ENCODE data around the gene UTP15.

The UTP15 gene

DNA sequence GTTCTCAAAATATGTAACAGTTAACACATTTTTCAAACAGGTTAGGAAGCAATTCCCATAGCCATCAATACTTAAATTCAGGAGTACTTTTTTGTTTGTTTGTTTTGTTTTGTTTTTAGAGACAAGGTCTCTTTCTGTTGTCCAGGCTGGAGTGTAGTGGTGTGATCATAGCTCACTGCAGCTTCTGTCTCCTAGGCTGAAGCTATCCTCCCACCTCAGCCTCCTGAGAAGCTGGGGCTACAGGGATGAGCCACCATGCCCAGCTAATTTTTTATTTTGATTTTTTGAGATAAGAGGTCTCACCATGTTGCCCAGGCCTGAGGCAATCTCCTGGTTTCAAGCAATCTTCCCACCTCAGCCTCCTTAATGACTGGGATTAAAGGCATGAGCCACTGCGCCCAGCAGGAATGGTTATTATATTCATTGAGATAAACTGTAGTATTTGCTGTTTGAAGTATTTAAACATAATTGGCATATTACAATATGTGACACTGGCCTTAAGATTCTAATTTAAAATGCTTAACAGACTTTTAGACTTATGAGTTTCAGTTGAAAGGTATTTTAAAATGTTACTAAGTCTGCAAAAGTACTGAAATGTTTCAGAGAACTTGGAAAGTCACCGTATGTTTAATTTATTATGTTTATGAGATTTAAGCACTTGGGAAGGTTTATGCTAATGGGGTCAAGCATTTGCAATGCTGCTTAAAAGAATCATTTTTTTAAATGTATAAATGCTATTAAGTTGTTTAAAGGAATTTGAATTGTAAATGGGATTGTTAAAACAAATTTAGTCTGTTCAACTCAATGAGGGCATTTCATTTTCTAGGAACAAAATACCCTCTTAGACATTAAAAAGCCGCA lies 17.0 kb downstream of the UTP15 start:
- no peak for DNase-seq

GRCh38 chr5:73587923-73588322 lies 22.4 kb downstream of the UTP15 start:
- no peak for DNase-seq

- DNase-seq, result peak; percentile 76
Measured at GRCh38 chr5:73591102-73591695, 25.7 kb downstream of the UTP15 start.

GRCh38 chr5:73591698-73592501 lies 26.4 kb downstream of the UTP15 start:
- no peak for DNase-seq

DNA sequence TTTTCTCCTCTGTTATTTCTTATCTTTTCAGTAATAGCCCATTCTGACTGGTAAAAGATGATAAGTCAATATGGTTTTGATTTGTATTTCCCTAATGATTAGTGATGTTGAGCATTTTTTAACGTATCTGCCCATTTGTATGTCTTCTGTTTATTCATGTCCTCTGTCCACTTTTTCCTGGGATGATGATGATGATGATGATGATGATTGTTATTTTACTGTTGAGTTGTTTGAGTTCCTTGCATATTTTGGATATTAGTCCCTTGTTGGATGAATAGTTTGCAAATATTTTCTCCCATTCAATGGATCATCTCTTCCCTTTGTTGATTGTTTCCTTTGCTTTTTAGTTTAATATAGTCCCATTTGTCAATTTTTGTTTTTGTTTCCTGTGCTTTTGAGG lies 27.0 kb downstream of the UTP15 start:
- DNase-seq, result no peak

GRCh38 chr5:73596705-73597328 lies 31.3 kb downstream of the UTP15 start:
- no peak for DNase-seq

GRCh38 chr5:73599380-73599779 lies 33.8 kb downstream of the UTP15 start:
- no peak for DNase-seq

DNA sequence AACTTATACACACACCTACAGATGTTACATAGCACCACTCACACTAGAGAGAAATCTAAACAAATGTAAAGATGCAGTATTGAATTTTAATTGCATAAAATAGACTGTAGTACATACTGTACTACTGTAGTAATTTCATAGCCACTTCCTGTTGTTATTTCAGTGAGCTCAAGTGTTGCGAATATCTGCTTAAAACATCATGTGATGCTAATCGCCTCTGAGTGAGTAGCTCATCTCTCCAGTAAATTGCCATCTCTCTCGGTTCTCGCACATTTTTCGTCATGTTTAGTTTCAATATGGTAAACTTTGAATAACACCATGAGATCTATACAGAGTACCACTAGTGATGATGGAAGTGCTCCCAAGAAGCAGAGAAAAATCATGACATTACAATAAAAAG lies 38.5 kb downstream of the UTP15 start:
- no peak for DNase-seq

DNA sequence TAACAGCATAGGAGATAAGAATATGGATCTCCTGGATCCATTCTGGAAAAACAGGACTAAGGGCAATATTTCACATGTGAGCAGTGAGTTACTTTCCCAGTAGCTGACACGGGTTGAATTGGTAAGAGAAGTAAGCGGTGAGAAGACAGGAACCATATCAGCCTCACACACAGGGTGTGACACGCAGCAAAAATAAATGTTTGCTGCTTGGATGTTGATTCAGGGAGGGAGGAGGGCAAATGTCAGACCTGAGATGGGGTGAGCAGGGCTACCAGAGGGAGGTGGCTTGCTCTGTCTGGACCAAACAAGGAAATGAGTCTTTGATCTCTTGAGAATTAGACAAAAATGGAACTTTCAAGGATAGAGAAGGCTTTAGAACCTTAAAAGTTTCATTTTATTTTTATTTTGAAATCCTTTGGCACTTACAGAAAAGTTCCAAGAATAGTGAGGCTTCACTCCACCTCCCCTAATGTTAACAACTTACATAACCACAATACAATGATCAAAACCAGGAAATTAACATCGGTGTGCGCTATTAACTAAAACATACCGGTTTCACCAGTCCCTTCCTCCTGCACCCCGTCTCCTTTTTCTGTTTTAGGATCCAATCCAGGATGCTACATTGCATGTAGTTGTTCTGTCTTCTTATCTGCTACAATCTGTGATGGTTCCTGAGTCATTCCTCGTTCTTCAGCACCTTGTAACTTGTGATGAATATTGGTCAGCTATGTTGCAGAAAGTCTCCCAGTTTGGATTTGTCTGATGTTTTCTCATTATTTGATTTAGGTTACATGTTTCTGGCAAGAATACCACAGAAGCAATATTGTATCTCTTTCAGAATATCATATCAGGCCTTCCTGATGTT lies 39.9 kb downstream of the UTP15 start:
- no peak for DNase-seq

GRCh38 chr5:73606206-73606753 lies 40.7 kb downstream of the UTP15 start:
- no peak for DNase-seq

DNA sequence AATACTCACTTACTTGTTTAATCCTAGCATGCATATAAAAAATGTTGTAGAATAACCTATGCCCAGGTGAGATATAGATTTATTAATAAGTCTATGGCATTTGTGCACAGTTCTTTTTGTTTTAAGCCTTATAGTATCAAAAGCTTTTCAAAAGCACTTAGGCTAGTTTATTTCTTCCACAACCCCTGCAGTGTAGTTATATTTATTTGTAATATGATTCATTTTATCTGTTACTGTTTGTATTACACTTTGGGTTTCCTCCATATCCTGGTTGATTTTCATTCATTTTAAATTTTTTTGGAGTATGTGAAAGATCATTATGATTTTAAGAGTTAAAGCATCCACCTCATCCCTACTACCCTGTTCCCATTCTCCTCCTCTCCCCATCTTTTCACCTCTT lies 41.7 kb downstream of the UTP15 start:
- no peak for DNase-seq

- no peak for DNase-seq
Measured at GRCh38 chr5:73612799-73613198, 47.3 kb downstream of the UTP15 start.

GRCh38 chr5:73615085-73615484 lies 49.5 kb downstream of the UTP15 start:
- DNase-seq, result no peak

GRCh38 chr5:73615947-73616346 lies 50.4 kb downstream of the UTP15 start:
- DNase-seq, result no peak

GRCh38 chr5:73617510-73618279 lies 52.2 kb downstream of the UTP15 start:
- no peak for DNase-seq

GRCh38 chr5:73619606-73620333 lies 54.2 kb downstream of the UTP15 start:
- DNase-seq, result peak; percentile 42

DNA sequence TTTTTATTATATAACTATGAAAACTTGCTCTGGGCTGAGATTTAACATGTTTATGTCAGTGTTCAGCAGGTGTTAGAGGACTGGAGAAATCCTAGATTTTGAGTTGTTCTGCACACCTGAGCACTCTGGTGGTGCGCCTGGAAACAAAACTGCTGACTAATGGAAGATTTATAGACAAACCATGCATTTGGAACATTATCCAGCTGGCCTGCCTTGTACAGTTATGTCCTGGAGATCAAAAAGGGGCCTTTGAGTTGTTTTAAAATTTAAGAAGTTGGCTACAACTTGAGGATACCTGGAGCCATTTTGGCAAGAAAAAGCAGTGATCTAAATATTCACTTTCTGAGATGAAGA lies 54.8 kb downstream of the UTP15 start:
- DNase-seq, result no peak

DNA sequence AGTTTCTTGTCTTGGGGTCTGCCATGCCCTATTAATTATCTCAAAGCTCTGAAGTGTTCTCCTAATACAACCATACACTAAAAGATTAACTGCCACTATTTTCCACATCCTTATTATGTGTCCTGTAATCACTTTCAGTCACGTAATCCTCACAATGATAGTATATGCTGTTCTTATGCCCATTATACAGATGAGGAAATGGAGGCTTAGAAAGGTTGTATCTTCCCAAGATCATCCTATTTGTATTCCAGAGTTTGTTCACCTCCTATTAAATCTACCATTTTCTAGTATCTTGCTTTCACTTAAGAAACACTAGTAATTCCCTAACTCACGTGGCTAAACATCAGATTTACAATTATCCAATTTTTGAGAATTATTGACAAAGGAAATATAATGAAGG lies 57.5 kb downstream of the UTP15 start:
- no peak for DNase-seq

GRCh38 chr5:73623901-73624404 lies 58.4 kb downstream of the UTP15 start:
- no peak for DNase-seq

GRCh38 chr5:73624888-73625287 lies 59.3 kb downstream of the UTP15 start:
- no peak for DNase-seq

All from NCI-H2227 treated with DMSO at 0.1 percent for 48 hours (cell line).